ENCODE measurements around the gene EMX2.
"Not testable (repeated sequence)": the region's sequence is repeated elsewhere in the genome, so short reads cannot be mapped to it uniquely, and the experiment has no call there.

Gene EMX2

GRCh38 chr10:117502421-117503243 is 39.9 kb upstream of the EMX2 start:
- Histone ChIP-seq H3K9ac (ENCODE audit: insufficient read length, low read depth) (no peak overlapping the region), H3K4me1 (ENCODE audit: insufficient read depth, insufficient read length) (peaks cover 4% of the 10 kb centered on the region), H3K36me3 (ENCODE audit: insufficient read depth, insufficient read length, low read length) (no peaks in the 10 kb centered on the region), H3K27me3 (ENCODE audit: insufficient read depth, insufficient read length) (no peaks in the 10 kb centered on the region), H3K9me3 (ENCODE audit: insufficient read depth, low read length) (no peaks in the 10 kb centered on the region), H3K4me3 (ENCODE audit: insufficient read length, low read depth) (no peak overlapping the region)
- DNase-seq (ENCODE audit: low read depth, low spot score), result no peak
- TF ChIP-seq ZNF274 (IDR thresholded peaks at IDR 0.05; ENCODE audit: low read depth, low read length), result no peak
- no peak for TF ChIP-seq SUZ12 (IDR thresholded peaks at IDR 0.05; ENCODE audit: extremely low read depth, insufficient read depth, insufficient read length)
- no peak for TF ChIP-seq YY1 (IDR thresholded peaks at IDR 0.05; ENCODE audit: insufficient read depth, insufficient read length)

DNA sequence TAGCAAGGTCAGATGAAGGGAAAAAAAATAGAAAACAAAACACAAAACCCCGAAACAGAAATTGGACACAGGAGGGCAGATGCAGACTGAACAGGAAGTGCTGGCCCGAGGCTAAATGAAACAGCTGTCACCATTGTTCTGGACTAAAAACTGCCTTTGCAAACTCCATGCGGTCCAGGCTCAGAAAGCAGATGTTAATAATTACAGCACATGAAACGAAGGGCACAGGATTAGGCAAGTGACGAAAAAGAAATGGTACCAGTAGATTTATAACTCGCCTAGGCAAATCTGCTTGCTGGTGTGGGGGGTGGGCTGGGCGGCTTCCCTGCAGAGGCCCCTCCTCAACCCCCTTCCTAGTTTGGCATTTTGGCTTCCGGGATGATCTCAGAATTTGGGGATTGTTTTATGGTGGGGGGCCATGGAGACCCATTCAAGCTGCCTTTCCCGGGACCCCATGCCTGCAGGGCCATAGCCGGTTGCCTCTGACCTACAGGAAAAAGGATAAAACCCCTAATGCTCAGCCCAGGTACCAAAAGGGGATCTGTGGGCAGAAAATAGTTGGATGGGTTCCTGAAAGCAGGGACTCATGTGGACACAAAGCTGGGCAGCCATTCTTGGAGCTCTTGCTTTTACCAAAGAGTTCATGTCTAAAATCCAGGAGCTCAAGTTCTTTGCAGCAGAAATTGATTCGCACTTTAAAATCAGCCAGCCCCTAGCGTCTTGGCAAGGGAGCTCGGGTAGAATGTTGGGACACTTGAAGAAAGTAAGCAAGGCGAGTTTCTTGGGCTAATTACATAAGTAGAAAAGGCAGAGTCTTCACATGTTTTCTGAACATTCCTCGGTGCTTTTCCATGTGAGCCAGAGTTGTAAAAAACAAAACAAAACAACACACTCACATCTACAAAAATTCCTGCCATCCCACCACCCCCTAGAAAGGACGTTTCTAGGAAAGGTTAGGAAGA is 39.0 kb upstream of the EMX2 start:
- Histone ChIP-seq H3K4me1 (ENCODE audit: insufficient read depth, insufficient read length) (peaks cover 4% of the 10 kb centered on the region), H3K36me3 (ENCODE audit: insufficient read depth, insufficient read length, low read length) (no peaks in the 10 kb centered on the region), H3K9ac (ENCODE audit: insufficient read length, low read depth) (no peak overlapping the region), H3K4me3 (ENCODE audit: insufficient read length, low read depth) (no peak overlapping the region), H3K9me3 (ENCODE audit: insufficient read depth, low read length) (no peaks in the 10 kb centered on the region), H3K27me3 (ENCODE audit: insufficient read depth, insufficient read length) (no peaks in the 10 kb centered on the region)
- DNase-seq (ENCODE audit: low read depth, low spot score), result no peak
- TF ChIP-seq ZNF274 (IDR thresholded peaks at IDR 0.05; ENCODE audit: low read depth, low read length) (no peak), YY1 (IDR thresholded peaks at IDR 0.05; ENCODE audit: insufficient read depth, insufficient read length) (no peak)

- no peak for DNase-seq (ENCODE audit: low read depth, low spot score)
- Histone ChIP-seq H3K9me3 (ENCODE audit: insufficient read depth, low read length) (no peaks in the 10 kb centered on the region), H3K27me3 (ENCODE audit: insufficient read depth, insufficient read length) (no peaks in the 10 kb centered on the region), H3K4me1 (ENCODE audit: insufficient read depth, insufficient read length) (peaks cover under 1% of the 10 kb centered on the region), H3K9ac (ENCODE audit: insufficient read length, low read depth) (no peak overlapping the region), H3K4me3 (ENCODE audit: insufficient read length, low read depth) (no peak overlapping the region), H3K36me3 (ENCODE audit: insufficient read depth, insufficient read length, low read length) (no peaks in the 10 kb centered on the region)
- no peak for TF ChIP-seq YY1 (IDR thresholded peaks at IDR 0.05; ENCODE audit: insufficient read depth, insufficient read length)
- no peak for TF ChIP-seq ZNF274 (IDR thresholded peaks at IDR 0.05; ENCODE audit: low read depth, low read length)
- TF ChIP-seq SUZ12 (IDR thresholded peaks at IDR 0.05; ENCODE audit: extremely low read depth, insufficient read depth, insufficient read length), result no peak
These were observed 38.0 kb upstream of the EMX2 start for GRCh38 chr10:117504562-117504961.

DNA sequence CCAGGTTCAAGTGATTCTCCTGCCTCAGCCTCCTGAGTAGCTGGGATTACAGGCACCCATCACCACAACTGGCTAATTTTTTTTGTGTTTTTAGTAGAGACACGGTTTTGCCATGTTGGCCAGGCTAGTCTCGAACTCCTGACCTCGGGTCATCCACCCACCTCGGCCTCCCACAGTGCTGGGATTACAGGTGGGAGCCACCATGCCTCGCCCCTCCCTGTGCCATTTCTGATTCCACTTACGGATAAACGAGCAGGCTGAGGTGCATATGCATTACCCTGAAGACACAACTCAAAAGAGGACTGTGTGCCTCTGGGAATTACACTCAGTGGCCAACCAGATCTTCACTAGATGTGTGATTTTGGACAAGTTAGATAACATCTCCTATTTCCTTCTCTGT is 35.5 kb upstream of the EMX2 start:
- DNase-seq (ENCODE audit: low read depth, low spot score); H3K9ac ChIP-seq (ENCODE audit: insufficient read length, low read depth); H3K27me3 ChIP-seq (ENCODE audit: insufficient read depth, insufficient read length); H3K4me1 ChIP-seq (ENCODE audit: insufficient read depth, insufficient read length); H3K9me3 ChIP-seq (ENCODE audit: insufficient read depth, low read length); H3K4me3 ChIP-seq (ENCODE audit: insufficient read length, low read depth); H3K36me3 ChIP-seq (ENCODE audit: insufficient read depth, insufficient read length, low read length): not testable (repeated sequence)

DNA sequence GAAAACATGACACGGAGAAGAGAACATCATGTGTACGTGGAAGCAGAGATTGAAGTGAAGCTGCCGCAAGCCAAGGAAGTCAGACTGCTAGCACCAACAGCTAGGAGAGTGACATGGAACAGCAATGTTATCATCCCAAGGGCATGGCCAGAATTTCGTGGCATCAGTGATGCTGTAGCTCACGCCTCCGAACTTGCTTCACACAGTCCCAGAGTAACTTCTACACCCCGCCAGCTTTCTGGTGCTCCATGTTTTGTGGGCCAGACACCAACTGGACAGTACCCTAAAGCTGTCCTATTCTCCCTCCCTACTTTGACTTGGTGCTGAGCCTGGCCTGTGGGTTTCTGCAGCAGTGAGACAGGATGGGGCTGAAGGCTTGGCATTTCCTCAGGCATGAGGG is 33.0 kb upstream of the EMX2 start:
- DNase-seq (ENCODE audit: low read depth, low spot score), result no peak
- no peaks in the 10 kb centered on the region for H3K9me3 ChIP-seq (ENCODE audit: insufficient read depth, low read length)
- H3K4me1 ChIP-seq (ENCODE audit: insufficient read depth, insufficient read length), result no peaks in the 10 kb centered on the region
- H3K4me3 ChIP-seq (ENCODE audit: insufficient read length, low read depth), result no peak overlapping the region
- H3K9ac ChIP-seq (ENCODE audit: insufficient read length, low read depth), result no peak overlapping the region
- H3K36me3 ChIP-seq (ENCODE audit: insufficient read depth, insufficient read length, low read length), result no peaks in the 10 kb centered on the region
- no peak for TF ChIP-seq SUZ12 (IDR thresholded peaks at IDR 0.05; ENCODE audit: extremely low read depth, insufficient read depth, insufficient read length)
- TF ChIP-seq YY1 (IDR thresholded peaks at IDR 0.05; ENCODE audit: insufficient read depth, insufficient read length), result no peak
- TF ChIP-seq ZNF274 (IDR thresholded peaks at IDR 0.05; ENCODE audit: low read depth, low read length), result no peak
- no peaks in the 10 kb centered on the region for H3K27me3 ChIP-seq (ENCODE audit: insufficient read depth, insufficient read length)

GRCh38 chr10:117511601-117512390 is 30.8 kb upstream of the EMX2 start:
- TF ChIP-seq ZNF274 (IDR thresholded peaks at IDR 0.05; ENCODE audit: low read depth, low read length) (no peak), YY1 (IDR thresholded peaks at IDR 0.05; ENCODE audit: insufficient read depth, insufficient read length) (no peak), SUZ12 (IDR thresholded peaks at IDR 0.05; ENCODE audit: extremely low read depth, insufficient read depth, insufficient read length) (no peak)
- Histone ChIP-seq H3K27me3 (ENCODE audit: insufficient read depth, insufficient read length) (no peaks in the 10 kb centered on the region), H3K4me1 (ENCODE audit: insufficient read depth, insufficient read length) (no peaks in the 10 kb centered on the region), H3K9me3 (ENCODE audit: insufficient read depth, low read length) (no peaks in the 10 kb centered on the region), H3K4me3 (ENCODE audit: insufficient read length, low read depth) (no peak overlapping the region), H3K9ac (ENCODE audit: insufficient read length, low read depth) (no peak overlapping the region), H3K36me3 (ENCODE audit: insufficient read depth, insufficient read length, low read length) (no peaks in the 10 kb centered on the region)
- DNase-seq (ENCODE audit: low read depth, low spot score), result no peak

DNA sequence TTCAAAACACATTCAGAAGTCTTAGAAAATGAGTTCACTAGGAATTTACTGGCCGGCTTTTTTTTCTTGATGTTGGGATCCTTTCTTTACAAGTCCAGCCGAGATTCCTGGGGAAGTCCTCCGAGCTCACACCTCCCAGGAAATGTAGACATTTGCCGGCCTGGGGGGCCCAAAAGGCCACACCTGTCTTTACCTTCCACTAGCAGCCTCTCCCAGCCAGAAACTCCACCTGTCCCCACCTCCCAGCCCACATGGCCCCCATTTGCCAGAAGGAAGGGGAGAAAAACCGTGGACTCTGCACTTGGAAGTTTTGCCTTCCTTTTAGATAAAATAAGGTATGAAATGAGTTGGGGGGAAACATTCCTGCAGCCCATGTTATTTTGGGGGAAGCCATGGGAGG is 27.6 kb upstream of the EMX2 start:
- H3K27me3 ChIP-seq (ENCODE audit: insufficient read depth, insufficient read length), result no peaks in the 10 kb centered on the region

More for the DNA sequence above, 27.6 kb upstream of the EMX2 start:
- peaks cover 3% of the 10 kb centered on the region for H3K4me1 ChIP-seq (ENCODE audit: insufficient read depth, insufficient read length)
- no peaks in the 10 kb centered on the region for H3K36me3 ChIP-seq (ENCODE audit: insufficient read depth, insufficient read length, low read length)
- H3K9ac ChIP-seq (ENCODE audit: insufficient read length, low read depth), result no peak overlapping the region
- H3K4me3 ChIP-seq (ENCODE audit: insufficient read length, low read depth), result no peak overlapping the region
- no peaks in the 10 kb centered on the region for H3K9me3 ChIP-seq (ENCODE audit: insufficient read depth, low read length)
- no peak for TF ChIP-seq SUZ12 (IDR thresholded peaks at IDR 0.05; ENCODE audit: extremely low read depth, insufficient read depth, insufficient read length)
- no peak for TF ChIP-seq YY1 (IDR thresholded peaks at IDR 0.05; ENCODE audit: insufficient read depth, insufficient read length)
- TF ChIP-seq ZNF274 (IDR thresholded peaks at IDR 0.05; ENCODE audit: low read depth, low read length), result no peak
- DNase-seq (ENCODE audit: low read depth, low spot score), result no peak

All from NT2/D1 (cell line).